GM21360 (cell line): Measurements from ENCODE around the gene ADRM1.

Experiments
- ATAC-seq: cut with Tn5 transposase; IDR thresholded peaks from one replicate; pipeline ENCODE4 v1.9.1; 2021; ENCODE audit warnings: mild to moderate bottlenecking, moderate library complexity; ENCODE audit not compliant: unreplicated experiment

ADRM1 gene

DNA sequence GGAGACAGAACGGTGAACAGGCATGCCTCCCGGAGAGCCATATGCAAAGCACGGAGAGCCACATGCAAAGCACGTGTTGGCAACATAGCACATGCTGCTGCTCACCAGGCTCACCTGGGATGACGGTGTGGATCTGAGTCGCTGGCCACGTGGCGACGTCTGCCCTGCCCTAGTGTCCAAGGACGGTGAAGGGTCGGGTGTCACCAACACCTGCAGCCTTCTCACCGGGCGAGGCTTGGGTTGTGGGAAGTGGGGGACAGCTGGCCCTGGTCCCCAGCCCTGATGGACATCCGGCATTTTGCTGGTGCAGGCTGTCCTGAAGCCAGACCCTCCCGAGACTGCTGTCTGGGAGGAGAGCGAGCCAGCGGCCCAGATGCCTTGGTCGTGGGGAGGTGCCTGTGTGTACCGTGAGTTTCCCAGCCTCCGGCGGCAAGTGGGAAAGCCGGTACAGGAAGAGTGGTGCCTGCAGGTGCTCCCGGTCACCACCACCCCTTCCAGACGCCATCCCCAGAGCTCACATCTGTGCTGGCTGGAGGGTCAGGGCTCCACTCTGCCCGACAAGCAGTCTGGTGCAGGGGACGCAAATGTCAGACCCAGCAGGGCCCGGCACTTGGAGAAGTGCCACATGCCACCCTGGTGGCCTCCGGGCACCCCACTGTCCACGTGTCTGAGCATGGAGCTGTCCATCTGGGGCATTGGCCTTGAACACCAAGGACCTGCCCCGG is 5.9 kb upstream of the ADRM1 start:
- ATAC-seq = no peak

DNA sequence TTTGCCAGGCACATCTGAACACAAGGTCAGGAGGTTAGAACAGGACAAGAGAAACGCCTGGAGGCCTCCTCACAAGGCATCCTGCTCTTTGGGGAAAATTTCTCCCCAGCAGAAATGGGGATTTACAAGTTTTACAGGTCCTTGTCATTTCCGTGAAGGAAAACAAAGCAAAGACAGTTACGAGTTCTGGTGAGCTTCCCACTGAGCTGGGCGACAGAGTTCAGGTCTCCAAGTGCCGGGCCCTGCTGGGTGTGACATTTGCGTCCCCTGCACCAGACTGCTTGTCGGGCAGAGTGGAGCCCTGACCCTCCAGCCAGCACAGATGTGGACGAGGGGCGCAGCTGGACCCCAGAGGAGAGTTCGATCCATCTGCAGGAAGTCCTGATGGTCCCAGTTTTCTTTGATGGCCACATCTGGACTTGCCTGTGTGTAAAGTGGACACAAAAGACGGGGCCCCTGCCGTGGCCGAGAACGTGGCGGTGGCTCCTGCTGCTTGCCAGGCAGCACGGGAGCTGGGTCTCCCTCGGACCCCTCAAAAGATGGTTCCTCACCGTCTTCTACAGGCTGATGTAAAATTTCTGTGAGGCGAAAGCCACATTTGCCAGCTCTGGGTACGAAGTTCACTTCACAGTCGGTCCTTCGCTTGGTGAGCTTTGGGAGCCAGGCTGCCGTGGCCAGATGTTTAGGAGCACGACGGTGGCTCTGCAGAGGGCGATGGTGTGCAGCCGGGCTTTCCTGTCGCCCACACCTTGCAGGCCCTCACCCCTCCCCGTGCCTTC is 5.2 kb upstream of the ADRM1 start:
- no peak for ATAC-seq

DNA sequence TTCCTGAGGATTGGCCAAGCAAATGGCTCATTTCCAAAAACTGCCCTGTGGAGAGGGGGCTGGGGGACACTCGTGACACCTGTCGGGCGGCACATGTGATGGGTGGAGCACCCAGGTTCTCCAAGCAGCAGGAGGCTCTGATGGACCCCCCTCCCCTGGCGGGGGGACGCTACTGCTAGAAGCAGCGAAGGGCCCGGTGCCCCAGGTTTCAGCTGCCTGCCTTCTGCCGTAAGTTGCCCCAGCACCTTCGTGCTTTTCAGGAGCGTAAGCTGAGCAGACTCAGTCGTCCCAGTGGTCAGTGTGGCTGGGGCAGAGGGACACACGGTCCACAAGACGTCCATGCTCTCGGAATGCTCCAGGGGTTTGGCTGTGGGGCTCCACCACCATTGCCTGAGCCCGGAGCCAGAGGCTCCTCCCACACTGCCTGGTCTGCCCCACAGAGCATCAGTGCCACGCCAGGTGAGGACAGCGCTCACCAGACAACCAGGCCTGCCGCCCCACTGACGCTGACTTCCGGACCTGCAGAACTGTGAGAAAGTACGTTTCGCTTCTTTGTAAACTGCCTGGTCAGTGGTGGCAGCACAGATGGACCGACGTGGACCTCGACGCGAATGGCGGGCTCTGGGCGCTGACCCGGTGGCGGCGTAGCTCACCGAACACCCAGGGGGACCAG is 4.1 kb upstream of the ADRM1 start:
- ATAC-seq = no peak

DNA sequence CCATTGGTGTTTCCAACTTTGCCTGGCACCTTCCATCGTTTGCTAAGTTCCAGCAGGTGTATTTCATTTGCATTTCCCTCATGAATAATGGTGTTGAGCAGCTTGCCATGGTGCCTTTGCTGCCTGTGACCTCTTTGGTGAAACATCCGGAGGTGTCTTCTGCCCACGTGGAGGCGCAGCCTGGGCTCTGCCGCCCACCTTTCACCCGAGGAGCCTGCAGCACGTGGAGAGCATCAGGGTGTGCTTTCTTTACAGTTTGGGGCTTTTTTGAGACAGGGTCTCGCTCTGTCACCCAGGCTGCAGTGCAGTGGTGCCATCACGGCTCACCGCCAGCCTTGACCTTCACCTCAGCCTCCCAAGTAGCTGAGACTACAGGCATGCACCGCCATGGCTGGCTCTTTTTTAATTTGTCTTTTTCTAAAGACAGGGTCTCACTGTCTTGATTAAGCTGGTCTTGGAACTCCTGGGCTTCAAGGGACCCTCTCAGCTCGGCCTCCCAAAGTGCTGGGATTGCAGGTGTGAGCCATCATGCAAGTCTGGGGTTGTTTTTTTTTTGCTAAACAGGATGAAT is 3.0 kb upstream of the ADRM1 start:
- ATAC-seq = no peak

DNA sequence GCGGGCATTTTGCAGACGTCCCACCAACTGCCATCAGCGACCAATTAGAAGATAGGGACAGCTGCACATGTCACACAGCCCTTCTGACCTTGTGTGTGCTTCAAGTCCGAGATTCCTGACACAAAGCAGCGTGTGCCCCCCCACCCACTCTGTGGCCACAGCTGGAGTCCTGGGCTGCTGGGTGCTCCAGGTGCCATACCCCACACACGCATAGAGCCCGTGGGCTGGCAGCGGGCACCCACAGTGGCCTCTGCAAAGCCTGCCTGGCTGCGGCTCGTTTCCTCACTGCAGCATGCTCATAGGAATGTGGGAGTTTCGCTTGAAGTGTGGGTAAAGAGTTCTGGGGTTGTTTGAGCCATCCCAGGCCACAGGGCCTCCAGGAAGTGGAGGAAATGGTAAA is 2.5 kb upstream of the ADRM1 start:
- no peak for ATAC-seq

DNA sequence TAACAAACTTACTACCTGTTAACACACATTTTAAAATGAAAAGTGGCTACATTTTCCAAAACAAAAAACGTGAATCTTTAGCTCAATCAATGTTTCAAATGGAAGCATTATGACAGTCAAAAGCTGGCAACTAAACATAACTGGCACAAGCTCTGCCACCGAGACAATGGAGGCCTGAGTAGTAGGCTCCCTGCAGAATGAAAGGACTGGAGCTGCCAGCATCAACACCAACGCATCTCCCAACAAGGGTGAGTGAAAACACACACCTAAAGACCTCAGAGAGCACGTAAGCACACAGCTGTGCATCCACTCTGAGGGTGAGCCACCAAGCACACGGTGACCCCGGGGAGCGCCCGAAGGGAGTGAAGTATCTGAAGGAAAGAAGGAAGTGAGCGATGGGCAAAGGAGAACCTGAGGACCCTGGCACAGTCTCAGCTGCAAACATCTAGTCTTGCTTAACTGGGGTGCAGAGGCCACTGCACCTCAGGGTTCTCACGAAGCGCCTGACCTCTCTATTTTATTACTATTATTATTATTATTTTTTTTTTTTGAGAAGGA is 1.6 kb upstream of the ADRM1 start:
- no peak for ATAC-seq

DNA sequence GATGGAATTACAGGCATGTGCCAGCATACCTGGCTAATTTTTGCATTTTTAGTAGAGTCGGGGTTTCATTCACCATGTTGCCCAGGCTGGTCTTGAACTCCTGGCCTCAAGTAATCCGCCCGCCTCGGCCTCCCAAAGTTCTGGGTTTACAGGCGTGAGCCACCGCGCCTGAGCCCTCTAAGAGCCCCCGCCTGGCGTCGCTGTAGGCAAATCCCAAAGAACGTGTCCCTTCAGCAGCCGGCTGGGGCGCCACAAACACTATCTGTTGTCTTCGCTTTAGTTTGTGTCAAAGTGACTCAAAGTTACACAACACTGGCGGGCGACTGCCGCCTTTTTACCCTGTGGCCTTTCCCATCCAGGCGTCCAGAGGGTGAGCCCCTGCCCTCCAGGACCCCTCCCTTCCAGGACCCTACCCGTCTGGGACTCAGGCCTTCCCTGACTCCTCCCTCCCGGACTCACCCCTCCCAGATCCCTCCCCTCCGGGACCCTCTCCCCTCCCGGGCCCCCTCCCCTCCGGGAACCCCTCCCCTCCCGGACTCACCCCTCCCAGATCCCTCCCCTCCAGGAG is 940 bp upstream of the ADRM1 start:
- peak; percentile 29 for ATAC-seq

DNA sequence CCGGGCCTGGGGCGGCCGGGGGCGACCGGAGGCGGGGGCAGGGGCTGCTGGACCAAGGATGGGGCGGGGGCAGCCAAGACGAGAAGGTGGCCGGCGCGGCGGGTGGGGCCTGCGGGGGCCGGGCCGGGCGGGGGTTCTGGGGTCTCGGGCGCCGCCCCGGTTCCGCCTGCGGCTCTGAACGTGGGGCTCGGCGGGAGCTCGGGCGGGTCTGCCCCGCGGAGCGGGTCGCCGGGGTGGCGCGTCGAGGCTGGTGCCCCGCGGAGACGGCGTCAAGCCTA is 204 bp downstream of the ADRM1 start:
- no peak for ATAC-seq

DNA sequence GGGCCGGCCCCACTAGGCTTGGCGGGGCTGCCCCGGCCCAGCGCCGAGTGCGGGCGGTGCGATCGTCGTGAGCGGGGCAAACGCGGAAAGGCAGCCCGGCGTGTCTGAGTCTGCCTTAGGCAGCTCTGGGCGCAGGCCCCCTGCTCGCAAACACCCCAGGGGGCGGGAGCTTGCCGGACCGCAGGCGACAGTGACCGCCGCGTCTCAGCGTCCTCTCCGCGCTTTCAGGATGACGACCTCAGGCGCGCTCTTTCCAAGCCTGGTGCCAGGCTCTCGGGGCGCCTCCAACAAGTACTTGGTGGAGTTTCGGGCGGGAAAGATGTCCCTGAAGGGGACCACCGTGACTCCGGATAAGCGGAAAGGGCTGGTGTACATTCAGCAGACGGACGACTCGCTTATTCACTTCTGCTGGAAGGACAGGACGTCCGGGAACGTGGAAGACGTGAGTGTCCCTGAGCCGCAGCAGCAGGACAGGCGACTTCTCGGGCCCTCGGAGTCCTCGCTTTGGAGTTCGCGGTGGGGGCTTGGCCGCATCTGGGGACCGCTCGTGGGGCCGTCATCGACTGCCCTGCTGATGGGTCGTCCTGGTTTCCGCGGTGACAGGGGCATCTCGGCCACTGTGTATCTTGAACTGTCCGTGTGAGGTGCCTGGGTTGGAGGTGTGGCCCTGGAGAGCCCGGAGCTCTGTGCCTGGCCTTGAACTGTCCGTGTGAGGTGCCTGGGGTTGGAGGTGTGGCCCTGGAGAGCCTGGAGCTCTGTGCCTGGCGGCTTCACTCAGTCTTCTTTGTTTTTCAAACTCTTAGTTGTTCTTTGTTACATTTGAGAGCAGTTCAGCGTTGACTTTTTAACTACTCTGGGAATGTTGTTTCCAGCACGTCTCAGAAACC is 786 bp downstream of the ADRM1 start:
- ATAC-seq = peak; percentile 3

DNA sequence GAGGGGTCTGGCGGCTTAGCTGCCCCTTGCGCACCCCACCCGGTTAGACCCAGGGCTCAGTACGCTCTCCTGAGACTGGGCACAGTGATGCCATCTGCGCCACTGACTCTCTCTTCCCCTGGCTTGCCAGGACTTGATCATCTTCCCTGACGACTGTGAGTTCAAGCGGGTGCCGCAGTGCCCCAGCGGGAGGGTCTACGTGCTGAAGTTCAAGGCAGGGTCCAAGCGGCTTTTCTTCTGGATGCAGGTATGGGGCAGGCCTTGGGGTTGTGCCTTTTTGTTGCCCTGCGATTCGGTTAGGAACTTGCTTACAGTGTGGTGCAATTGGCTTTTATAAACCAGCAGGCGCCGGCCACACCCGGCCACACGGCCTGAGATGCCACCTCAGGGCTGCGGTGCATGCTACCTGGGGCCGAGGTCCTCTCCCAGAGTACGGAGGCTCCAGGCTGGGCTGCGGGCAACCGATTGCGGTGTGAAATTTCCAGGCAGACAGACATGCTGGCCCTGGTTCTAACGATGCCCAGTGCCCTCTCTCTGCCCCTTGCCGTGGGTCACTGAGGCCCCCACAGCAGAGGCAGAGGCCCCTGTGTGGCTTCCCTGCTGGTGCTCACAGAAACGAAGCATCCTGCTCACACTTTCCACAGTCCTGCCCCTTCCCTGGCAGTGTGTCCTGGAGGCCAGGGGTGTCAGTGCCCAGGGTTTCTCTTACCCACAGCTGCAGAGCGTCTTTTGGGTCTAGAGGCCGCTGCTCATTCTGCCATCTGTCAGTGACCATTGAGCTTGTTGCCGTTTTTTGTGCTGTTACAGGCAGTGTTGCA is 1.7 kb downstream of the ADRM1 start:
- no peak for ATAC-seq

DNA sequence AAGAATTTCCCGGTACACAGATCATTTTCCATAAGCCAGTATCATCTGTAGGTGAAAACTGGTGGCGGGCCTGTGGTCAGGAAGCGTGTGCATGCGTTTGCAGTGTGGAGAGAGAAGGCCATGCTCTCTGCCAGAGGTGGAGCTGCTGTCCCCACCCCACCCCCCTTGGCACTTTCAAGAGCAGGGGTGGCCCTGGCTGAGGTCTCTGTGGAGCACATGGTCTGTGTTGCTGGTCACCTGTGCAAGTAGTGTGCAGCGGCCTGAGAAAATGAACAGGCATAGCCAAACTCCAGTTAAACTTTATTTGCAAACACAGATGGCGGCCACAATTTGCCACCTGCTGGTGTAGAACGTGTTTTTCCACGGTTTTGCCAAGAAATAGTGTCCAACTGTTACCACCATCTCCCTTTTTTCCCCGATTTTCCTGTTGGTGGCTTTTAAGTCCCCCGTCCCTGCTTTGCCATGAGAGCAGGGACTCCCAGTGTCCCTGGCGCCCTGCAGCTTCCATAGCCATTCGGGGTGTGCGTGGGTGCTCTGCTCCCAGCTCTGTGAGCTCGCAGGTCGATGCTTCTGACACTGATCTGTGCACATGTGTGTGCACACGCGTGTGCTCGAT is 2.5 kb downstream of the ADRM1 start:
- no peak for ATAC-seq

DNA sequence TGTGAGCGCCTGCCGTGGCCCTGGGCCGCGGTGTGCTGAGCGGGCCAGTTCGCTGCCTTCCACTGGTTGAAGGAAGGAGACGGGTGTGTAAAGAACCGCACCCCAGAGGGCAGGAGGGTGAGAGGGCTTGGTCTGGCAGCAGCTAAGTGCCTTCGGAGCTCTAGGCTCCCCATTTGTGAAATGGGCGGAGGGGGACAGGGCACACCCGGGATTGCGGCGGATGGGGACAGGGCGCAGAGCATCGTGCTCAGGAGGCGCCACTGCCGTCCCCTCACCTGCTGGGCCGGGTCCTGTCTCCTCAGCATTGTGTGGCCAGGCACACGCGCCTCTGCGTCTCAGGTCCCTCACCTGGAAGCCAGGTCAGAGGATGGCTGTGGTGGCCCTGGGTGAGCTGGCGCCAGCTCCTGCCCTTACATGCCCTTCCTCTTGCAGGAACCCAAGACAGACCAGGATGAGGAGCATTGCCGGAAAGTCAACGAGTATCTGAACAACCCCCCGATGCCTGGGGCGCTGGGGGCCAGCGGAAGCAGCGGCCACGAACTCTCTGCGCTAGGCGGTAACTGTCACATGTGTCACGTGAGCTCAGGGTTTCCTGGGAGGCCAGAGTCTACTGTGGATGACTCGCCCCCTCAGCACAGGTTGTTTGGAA is 3.1 kb downstream of the ADRM1 start:
- no peak for ATAC-seq

DNA sequence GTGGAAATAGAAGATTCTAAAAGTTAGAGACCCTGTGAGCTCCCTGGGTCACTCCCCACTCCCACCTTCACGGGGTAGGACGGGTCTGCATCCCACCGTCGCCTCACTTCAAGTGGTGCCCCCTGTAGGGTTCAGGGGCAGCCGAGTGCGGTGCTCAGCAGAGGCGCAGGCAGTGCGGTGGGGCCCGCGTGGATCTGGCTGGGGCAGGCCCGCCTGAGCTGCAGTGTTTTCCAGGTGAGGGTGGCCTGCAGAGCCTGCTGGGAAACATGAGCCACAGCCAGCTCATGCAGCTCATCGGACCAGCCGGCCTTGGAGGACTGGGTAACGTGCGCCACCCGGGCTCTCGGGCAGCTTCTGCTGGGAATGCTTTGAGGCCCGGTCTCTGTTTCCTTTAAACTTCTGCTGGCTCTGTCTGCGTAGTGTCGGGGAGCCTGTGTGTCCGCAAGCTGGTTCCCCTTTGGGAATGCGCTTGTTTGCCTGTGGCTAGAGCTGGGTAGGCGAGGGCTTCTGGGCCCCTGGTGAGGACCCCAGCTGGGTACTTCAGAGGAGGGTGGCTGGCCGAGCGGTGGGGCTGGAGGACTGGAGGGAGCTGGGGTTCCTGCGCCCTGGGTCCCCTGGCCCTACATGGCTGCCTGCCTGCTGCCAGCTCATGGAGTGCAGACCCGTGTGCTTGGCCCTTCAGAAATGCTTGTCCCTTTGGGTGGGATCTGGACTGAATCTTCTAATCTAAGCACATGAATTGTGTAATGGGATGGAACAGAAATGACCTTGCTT is 3.8 kb downstream of the ADRM1 start:
- ATAC-seq = no peak

DNA sequence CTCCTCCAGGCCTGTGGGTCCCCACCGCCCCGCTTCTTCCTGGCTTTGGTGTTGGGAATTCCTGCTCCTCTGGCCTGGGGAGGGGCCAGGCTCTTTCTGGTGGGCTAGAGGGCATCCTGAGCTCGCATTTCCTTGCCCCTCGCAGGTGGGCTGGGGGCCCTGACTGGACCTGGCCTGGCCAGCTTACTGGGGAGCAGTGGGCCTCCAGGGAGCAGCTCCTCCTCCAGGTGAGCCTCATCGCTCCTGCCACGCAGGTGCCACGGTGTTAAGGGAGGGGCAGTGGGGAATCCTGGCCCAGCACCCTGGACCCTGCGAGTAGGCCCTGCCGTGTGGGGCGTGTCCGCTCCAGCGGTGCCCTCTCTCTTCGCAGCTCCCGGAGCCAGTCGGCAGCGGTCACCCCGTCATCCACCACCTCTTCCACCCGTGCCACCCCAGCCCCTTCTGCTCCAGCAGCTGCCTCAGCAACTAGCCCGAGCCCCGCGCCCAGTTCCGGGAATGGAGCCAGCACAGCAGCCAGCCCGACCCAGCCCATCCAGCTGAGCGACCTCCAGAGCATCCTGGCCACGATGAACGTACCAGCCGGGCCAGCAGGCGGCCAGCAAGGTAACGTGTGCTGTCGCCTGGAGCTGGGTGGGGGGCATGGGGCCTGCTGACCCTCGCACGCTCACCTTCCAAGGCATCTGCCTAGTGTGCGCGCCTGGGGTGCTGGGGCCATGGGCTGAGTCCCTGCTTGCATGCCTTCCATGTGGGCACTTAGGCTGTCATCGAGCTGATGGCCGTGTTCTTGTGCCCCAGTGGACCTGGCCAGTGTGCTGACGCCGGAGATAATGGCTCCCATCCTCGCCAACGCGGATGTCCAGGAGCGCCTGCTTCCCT is 4.7 kb downstream of the ADRM1 start:
- no peak for ATAC-seq

DNA sequence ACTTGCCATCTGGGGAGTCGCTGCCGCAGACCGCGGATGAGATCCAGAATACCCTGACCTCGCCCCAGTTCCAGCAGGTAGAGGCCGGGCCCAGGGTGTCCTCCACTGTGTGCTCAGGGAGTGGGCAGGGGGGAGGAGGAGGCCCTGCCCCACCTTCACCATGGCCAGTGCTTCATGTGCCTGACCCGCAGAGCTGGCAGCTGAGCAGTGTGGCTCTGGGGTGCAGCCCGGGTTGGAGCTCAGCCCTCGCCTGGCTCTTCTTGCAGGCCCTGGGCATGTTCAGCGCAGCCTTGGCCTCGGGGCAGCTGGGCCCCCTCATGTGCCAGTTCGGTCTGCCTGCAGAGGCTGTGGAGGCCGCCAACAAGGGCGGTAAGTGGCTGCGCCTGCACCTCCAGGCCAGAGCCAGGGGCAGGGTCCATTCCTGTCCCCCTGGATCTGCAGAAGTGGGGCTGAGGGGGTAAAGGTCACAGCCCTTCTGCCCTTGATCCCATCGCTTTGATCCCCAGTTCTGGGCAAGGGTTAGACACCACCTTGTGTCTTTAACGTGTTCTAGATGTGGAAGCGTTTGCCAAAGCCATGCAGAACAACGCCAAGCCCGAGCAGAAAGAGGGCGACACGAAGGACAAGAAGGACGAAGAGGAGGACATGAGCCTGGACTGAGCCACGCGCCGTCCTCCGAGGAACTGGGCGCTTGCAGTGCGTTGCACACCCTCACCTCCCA is 5.5 kb downstream of the ADRM1 start:
- no peak for ATAC-seq
